Measurements from ENCODE around the gene PYGM. TPM values are rescaled to one million over a fixed set of nuclear protein-coding genes. Genes with fewer than 3 reads are reported as not detected.

Gene PYGM
- total RNA-seq, 1 experiment from 2014 or later = 6.6 TPM

GRCh38 chr11:64729851-64730382 is 29.9 kb downstream of the PYGM start:
- Mint-ChIP-seq H3K4me3 (peak overlapping the region; percentile 37), H3K36me3 (peaks cover 15% of the 10 kb centered on the region), H3K4me1 (peaks cover 44% of the 10 kb centered on the region), H3K27ac (peak overlapping the region; percentile 97), H3K9me3 (no peaks in the 10 kb centered on the region), H3K27me3 (ENCODE audit: low read depth) (peaks cover 8% of the 10 kb centered on the region; the same call in 1 of the 2 replicates)
- TF ChIP-seq ZNF138 (CRISPR knock-in tag; conservative IDR thresholded peaks at IDR 0.05) (no peak), PRDM15 (CRISPR knock-in tag; IDR thresholded peaks at IDR 0.05) (peak; percentile 89), TEAD4 (CRISPR knock-in tag; IDR thresholded peaks at IDR 0.05) (no peak), ZNF416 (CRISPR knock-in tag; IDR thresholded peaks at IDR 0.05) (no peak)
- ChIA-PET POLR2A (interaction anchor here (1.0 kb wide), 2 partner anchors 14 to 49 kb away, joined by 3 to 4 read pairs; partner anchors contain the start of gene RASGRP2), CTCF (no interaction called here)
- DNase-seq (ENCODE audit: low spot score) = peak; percentile 92
- peak; percentile 88 for ATAC-seq

- Mint-ChIP-seq H3K27me3 (ENCODE audit: low read depth) (peaks cover 13% of the 10 kb centered on the region; the same call in 1 of the 2 replicates), H3K27ac (no peak overlapping the region; the same call in 1 of the 2 replicates), H3K9me3 (no peaks in the 10 kb centered on the region), H3K4me1 (peaks cover 55% of the 10 kb centered on the region), H3K4me3 (no peak overlapping the region), H3K36me3 (peaks cover 13% of the 10 kb centered on the region; the same call in 1 of the 2 replicates)
- no peak for ATAC-seq
- no peak for DNase-seq (ENCODE audit: low spot score)
- TF ChIP-seq ZNF121 (CRISPR knock-in tag; IDR thresholded peaks at IDR 0.05) (0 out of 2 replicates have a peak, but pooled peaks have one; percentile 16), HMGA2 (CRISPR knock-in tag; IDR thresholded peaks at IDR 0.05) (no peak)
- ChIA-PET CTCF (no interaction called here), POLR2A (interaction anchor here (0.7 kb wide), 1 partner anchor 11 kb away, joined by 4 read pairs; no protein-coding TSS in a partner anchor)
Measured at GRCh38 chr11:64728757-64729365, 30.9 kb downstream of the PYGM start.

- DNase-seq (ENCODE audit: low spot score) (no peak), ATAC-seq (no peak)
- CTCF ChIA-PET = interaction anchor here (0.6 to 4.9 kb wide), 8 partner anchors 10 to 936 kb away, joined by 3 to 43 read pairs (median 6); partner anchors contain the start of genes RASGRP2 and RELA
- Mint-ChIP-seq H3K9me3 (no peaks in the 10 kb centered on the region), H3K27ac (peak overlapping the region; percentile 48), H3K36me3 (peaks cover 12% of the 10 kb centered on the region; the same call in 1 of the 2 replicates), H3K27me3 (ENCODE audit: low read depth) (peaks cover 23% of the 10 kb centered on the region), H3K4me1 (peaks cover 62% of the 10 kb centered on the region), H3K4me3 (no peak overlapping the region)
- POLR2A ChIA-PET = no interaction called here
- TF ChIP-seq ZNF396 (CRISPR knock-in tag; IDR thresholded peaks at IDR 0.05; ENCODE audit: borderline replicate concordance) (no peak), E2F1 (CRISPR knock-in tag; IDR thresholded peaks at IDR 0.05) (no peak), ERG (CRISPR knock-in tag; IDR thresholded peaks at IDR 0.05) (no peak), TCF7 (CRISPR knock-in tag; IDR thresholded peaks at IDR 0.05; ENCODE audit: low read depth) (no peak), CBFB (CRISPR knock-in tag; IDR thresholded peaks at IDR 0.05; ENCODE audit: low read depth) (no peak), ATF1 (CRISPR knock-in tag; IDR thresholded peaks at IDR 0.05) (no peak), PREB (CRISPR knock-in tag; IDR thresholded peaks at IDR 0.05; ENCODE audit: borderline replicate concordance) (no peak), ATF3 (CRISPR knock-in tag; conservative IDR thresholded peaks at IDR 0.05) (no peak), ATF2 (CRISPR knock-in tag; IDR thresholded peaks at IDR 0.05; ENCODE audit: borderline replicate concordance, low read depth) (no peak), ZSCAN18 (CRISPR knock-in tag; IDR thresholded peaks at IDR 0.05) (no peak), ZNF263 (CRISPR knock-in tag; IDR thresholded peaks at IDR 0.05; ENCODE audit: low read depth) (no peak)
Measured at GRCh38 chr11:64726867-64727530, 32.8 kb downstream of the PYGM start.
